ENCODE data around the gene RPS16. TPM values are rescaled to one million over a fixed set of nuclear protein-coding genes. Genes with fewer than 3 reads are reported as not detected.

Gene RPS16
- total and polyA plus RNA-seq, 9 of the 15 experiments (the other 6 are each of a cell fraction or from before 2014, with no cell fraction given), result 82.6 to 3,671 (median 2,204) TPM

DNA sequence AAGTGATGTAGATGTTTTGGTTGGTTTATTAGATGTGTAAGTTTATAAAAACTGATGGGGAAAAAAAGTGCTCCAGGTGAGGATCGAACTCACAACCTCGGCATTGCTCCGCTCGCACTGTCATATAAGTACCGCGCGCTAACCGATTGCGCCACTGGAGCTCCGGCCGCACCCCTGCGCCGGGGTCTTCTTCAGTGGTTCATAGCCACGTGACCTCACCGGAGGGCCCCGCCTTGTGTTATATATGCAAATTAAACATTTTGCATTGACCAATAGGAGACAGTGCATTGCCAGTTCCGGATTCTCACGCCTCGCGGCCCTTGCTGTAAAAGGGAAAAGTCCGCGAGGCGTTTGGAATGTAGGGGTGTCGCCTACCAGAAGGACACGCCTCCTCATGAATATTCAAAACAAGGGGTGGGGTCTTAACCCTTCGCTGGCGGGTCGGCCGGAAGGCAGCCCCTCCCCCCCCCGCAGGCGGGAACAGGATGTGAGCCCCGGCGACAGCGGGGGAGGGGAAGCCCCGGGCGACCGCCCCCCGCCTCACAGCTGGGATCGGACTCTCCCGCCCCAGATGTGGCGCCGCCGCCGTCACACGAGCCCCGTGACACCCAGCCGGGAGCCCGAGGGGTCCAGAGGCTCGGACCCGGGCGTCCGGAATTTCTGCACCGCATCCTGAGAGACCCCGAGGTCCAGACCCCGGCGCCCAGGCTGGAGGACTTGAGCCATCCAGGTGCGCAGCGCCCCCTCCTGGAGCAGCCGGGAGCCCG, 23.5 kb downstream of the RPS16 start, which contains the start of gene PLEKHG2 (continued):
- TF ChIP-seq, protein P1, sequence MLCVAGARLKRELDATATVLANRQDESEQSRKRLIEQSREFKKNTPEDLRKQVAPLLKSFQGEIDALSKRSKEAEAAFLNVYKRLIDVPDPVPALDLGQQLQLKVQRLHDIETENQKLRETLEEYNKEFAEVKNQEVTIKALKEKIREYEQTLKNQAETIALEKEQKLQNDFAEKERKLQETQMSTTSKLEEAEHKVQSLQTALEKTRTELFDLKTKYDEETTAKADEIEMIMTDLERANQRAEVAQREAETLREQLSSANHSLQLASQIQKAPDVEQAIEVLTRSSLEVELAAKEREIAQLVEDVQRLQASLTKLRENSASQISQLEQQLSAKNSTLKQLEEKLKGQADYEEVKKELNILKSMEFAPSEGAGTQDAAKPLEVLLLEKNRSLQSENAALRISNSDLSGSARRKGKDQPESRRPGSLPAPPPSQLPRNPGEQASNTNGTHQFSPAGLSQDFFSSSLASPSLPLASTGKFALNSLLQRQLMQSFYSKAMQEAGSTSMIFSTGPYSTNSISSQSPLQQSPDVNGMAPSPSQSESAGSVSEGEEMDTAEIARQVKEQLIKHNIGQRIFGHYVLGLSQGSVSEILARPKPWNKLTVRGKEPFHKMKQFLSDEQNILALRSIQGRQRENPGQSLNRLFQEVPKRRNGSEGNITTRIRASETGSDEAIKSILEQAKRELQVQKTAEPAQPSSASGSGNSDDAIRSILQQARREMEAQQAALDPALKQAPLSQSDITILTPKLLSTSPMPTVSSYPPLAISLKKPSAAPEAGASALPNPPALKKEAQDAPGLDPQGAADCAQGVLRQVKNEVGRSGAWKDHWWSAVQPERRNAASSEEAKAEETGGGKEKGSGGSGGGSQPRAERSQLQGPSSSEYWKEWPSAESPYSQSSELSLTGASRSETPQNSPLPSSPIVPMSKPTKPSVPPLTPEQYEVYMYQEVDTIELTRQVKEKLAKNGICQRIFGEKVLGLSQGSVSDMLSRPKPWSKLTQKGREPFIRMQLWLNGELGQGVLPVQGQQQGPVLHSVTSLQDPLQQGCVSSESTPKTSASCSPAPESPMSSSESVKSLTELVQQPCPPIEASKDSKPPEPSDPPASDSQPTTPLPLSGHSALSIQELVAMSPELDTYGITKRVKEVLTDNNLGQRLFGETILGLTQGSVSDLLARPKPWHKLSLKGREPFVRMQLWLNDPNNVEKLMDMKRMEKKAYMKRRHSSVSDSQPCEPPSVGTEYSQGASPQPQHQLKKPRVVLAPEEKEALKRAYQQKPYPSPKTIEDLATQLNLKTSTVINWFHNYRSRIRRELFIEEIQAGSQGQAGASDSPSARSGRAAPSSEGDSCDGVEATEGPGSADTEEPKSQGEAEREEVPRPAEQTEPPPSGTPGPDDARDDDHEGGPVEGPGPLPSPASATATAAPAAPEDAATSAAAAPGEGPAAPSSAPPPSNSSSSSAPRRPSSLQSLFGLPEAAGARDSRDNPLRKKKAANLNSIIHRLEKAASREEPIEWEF (CRISPR knock-in tag; IDR thresholded peaks at IDR 0.05), result no peak; the same call in 1 of the 2 replicates
- TF ChIP-seq POU5F1 (IDR thresholded peaks at IDR 0.05; ENCODE audit: borderline replicate concordance, low read depth, low read length, partially characterized antibody), result no peak
- no peak for TF ChIP-seq ZNF780A (CRISPR knock-in tag; IDR thresholded peaks at IDR 0.05)
- no peak for TF ChIP-seq NUFIP1 (IDR thresholded peaks at IDR 0.05; ENCODE audit: partially characterized antibody)
- no peak for TF ChIP-seq TAF9B (IDR thresholded peaks at IDR 0.05; ENCODE audit: partially characterized antibody)
- TF ChIP-seq, protein P2, sequence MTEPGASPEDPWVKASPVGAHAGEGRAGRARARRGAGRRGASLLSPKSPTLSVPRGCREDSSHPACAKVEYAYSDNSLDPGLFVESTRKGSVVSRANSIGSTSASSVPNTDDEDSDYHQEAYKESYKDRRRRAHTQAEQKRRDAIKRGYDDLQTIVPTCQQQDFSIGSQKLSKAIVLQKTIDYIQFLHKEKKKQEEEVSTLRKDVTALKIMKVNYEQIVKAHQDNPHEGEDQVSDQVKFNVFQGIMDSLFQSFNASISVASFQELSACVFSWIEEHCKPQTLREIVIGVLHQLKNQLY (CRISPR knock-in tag; conservative IDR thresholded peaks at IDR 0.05), result no peak
- TF ChIP-seq, protein P3, sequence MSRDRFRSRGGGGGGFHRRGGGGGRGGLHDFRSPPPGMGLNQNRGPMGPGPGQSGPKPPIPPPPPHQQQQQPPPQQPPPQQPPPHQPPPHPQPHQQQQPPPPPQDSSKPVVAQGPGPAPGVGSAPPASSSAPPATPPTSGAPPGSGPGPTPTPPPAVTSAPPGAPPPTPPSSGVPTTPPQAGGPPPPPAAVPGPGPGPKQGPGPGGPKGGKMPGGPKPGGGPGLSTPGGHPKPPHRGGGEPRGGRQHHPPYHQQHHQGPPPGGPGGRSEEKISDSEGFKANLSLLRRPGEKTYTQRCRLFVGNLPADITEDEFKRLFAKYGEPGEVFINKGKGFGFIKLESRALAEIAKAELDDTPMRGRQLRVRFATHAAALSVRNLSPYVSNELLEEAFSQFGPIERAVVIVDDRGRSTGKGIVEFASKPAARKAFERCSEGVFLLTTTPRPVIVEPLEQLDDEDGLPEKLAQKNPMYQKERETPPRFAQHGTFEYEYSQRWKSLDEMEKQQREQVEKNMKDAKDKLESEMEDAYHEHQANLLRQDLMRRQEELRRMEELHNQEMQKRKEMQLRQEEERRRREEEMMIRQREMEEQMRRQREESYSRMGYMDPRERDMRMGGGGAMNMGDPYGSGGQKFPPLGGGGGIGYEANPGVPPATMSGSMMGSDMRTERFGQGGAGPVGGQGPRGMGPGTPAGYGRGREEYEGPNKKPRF (IDR thresholded peaks at IDR 0.05; ENCODE audit: low read depth, low read length), result no peak
- TF ChIP-seq BMI1 (IDR thresholded peaks at IDR 0.05; ENCODE audit: low read length), result no peak
- TF ChIP-seq MEIS2 (IDR thresholded peaks at IDR 0.05; ENCODE audit: partially characterized antibody), result no peak
- TF ChIP-seq, protein P4, sequence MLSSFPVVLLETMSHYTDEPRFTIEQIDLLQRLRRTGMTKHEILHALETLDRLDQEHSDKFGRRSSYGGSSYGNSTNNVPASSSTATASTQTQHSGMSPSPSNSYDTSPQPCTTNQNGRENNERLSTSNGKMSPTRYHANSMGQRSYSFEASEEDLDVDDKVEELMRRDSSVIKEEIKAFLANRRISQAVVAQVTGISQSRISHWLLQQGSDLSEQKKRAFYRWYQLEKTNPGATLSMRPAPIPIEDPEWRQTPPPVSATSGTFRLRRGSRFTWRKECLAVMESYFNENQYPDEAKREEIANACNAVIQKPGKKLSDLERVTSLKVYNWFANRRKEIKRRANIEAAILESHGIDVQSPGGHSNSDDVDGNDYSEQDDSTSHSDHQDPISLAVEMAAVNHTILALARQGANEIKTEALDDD (IDR thresholded peaks at IDR 0.05), result no peak
- no peak for TF ChIP-seq RBM25 (IDR thresholded peaks at IDR 0.05; ENCODE audit: low read depth, low read length, severe bottlenecking)
- no peak for TF ChIP-seq ESRRB (CRISPR knock-in tag; IDR thresholded peaks at IDR 0.05; ENCODE audit: borderline replicate concordance)
- no peak for TF ChIP-seq RHOXF2B (CRISPR knock-in tag; conservative IDR thresholded peaks at IDR 0.05)
- TF ChIP-seq PHF20 (IDR thresholded peaks at IDR 0.05; ENCODE audit: partially characterized antibody), result peak; percentile 67
- no peak for TF ChIP-seq HOXB6 (CRISPR knock-in tag; IDR thresholded peaks at IDR 0.05; ENCODE audit: borderline replicate concordance)
- TF ChIP-seq NCOA6 (IDR thresholded peaks at IDR 0.05), result no peak
- TF ChIP-seq NFE2L1 (tag; IDR thresholded peaks at IDR 0.05; ENCODE audit: borderline replicate concordance, low read depth), result no peak
- TF ChIP-seq ELF1 (tag; IDR thresholded peaks at IDR 0.05), result peak; percentile 93
- TF ChIP-seq PML (IDR thresholded peaks at IDR 0.05; ENCODE audit: low read length), result peak; percentile 47; the same call in 1 of the 2 replicates
- TF ChIP-seq NFIX (CRISPR knock-in tag; IDR thresholded peaks at IDR 0.05; ENCODE audit: low read depth), result no peak

Data from K562 (cell line).